HepG2 (cell line): ENCODE measurements around the gene EPN3. TPM values are rescaled to one million over a fixed set of nuclear protein-coding genes. Genes with fewer than 3 reads are reported as not detected.

ENCODE experiments used
- CBFB ChIP-seq: sonication (generic); formaldehyde crosslinking; IDR thresholded peaks from 2 replicates; pipeline ENCODE4 v1.4.0; 2020; ENCODE audit warnings: missing genetic modification reagents
- CHCHD3 ChIP-seq: sonication (generic); formaldehyde crosslinking; IDR thresholded peaks from 2 replicates; pipeline ENCODE4 v1.8.0; 2022; ENCODE audit warnings: mild to moderate bottlenecking, missing genetic modification reagents, moderate library complexity
- CREM ChIP-seq, 2 experiments: sonication (generic) in 1 of 2; formaldehyde crosslinking in 1 of 2; IDR thresholded peaks; 2 replicates each; pipeline versions ENCODE4 v1.4.0 to v1.6.1; 2016 to 2020; ENCODE audit warnings: antibody characterized with exemption in 1 of 2, mild to moderate bottlenecking in 1 of 2, missing genetic modification reagents in 1 of 2
- DNMT3B ChIP-seq: conservative IDR thresholded peaks from 2 replicates; pipeline ENCODE4 v1.6.1; 2016; ENCODE audit warnings: missing biosample characterization, control low read depth
- EEA1 ChIP-seq: sonication (generic); formaldehyde crosslinking; IDR thresholded peaks from 2 replicates; pipeline ENCODE4 v1.5.1; 2020; ENCODE audit warnings: mild to moderate bottlenecking, missing genetic modification reagents, borderline replicate concordance
- GATA4 ChIP-seq: sonication (generic); IDR thresholded peaks from 2 replicates; pipeline ENCODE4 v1.6.1; 2016; ENCODE audit warnings: antibody characterized with exemption, low read depth, borderline replicate concordance
- HIVEP1 ChIP-seq: sonication (generic); formaldehyde crosslinking; IDR thresholded peaks from 2 replicates; pipeline ENCODE4 v1.4.0; 2020; ENCODE audit warnings: mild to moderate bottlenecking, missing genetic modification reagents
- JDP2 ChIP-seq: sonication (generic); formaldehyde crosslinking; IDR thresholded peaks from 2 replicates; pipeline ENCODE4 v1.8.1; 2022; ENCODE audit warnings: missing genetic modification reagents, borderline replicate concordance
- JUNB ChIP-seq: sonication (generic); formaldehyde crosslinking; IDR thresholded peaks from 2 replicates; pipeline ENCODE4 v1.8.0; 2022; ENCODE audit warnings: missing genetic modification reagents, mild to moderate bottlenecking, borderline replicate concordance
- JUND ChIP-seq: sonication (generic); formaldehyde crosslinking; IDR thresholded peaks from 2 replicates; pipeline ENCODE4 v1.8.0; 2022; ENCODE audit warnings: mild to moderate bottlenecking, missing genetic modification reagents
- KMT2A ChIP-seq: sonication (generic); formaldehyde crosslinking; IDR thresholded peaks from 2 replicates; pipeline ENCODE4 v1.4.0; 2020; ENCODE audit warnings: missing genetic modification reagents
- NR3C1 ChIP-seq: sonication (generic); formaldehyde crosslinking; IDR thresholded peaks from 2 replicates; pipeline ENCODE4 v1.4.0; 2020; ENCODE audit warnings: missing genetic modification reagents
- PITX1 ChIP-seq: sonication (generic); formaldehyde crosslinking; IDR thresholded peaks from 2 replicates; pipeline ENCODE4 v1.5.1; 2020; ENCODE audit warnings: mild to moderate bottlenecking, missing genetic modification reagents
- TGIF2 ChIP-seq: IDR thresholded peaks from 2 replicates; pipeline ENCODE4 v1.6.1; 2016; ENCODE audit warnings: control low read depth, missing compliant biosample characterization
- ZC3H13 ChIP-seq: sonication (generic); formaldehyde crosslinking; IDR thresholded peaks from 2 replicates; pipeline ENCODE4 v1.8.1; 2023; ENCODE audit warnings: mild to moderate bottlenecking, missing genetic modification reagents, moderate library complexity
- ZNF34 ChIP-seq: sonication (generic); formaldehyde crosslinking; IDR thresholded peaks from 2 replicates; pipeline ENCODE4 v1.4.0; 2020; ENCODE audit warnings: mild to moderate bottlenecking, missing genetic modification reagents, borderline replicate concordance
- ZNF432 ChIP-seq: sonication (generic); formaldehyde crosslinking; IDR thresholded peaks from 2 replicates; pipeline ENCODE4 v1.5.0; 2020; ENCODE audit warnings: missing genetic modification reagents, mild to moderate bottlenecking, borderline replicate concordance
- ZNF570 ChIP-seq: sonication (generic); formaldehyde crosslinking; IDR thresholded peaks from 2 replicates; pipeline ENCODE4 v1.4.0; 2020; ENCODE audit warnings: mild to moderate bottlenecking, missing genetic modification reagents, borderline replicate concordance
- ZNF678 ChIP-seq: sonication (generic); formaldehyde crosslinking; IDR thresholded peaks from 2 replicates; pipeline ENCODE4 v1.4.0; 2020; ENCODE audit warnings: mild to moderate bottlenecking, missing genetic modification reagents
- polyA plus RNA-seq, 8 experiments: library from polyadenylated mRNA; depleted of rRNA in 3 of 8; stranded (reverse) in 7 of 8; unstranded in 1 of 8; fragments of >200 nt; fragmentation: Illumina TruSeq in 4 of 8; extraction: Trizol in 4 of 8; gene quantifications; 2 replicates each; pipeline versions ENCODE4 v1.2.1 to v1.2.3, GENCODE V29; 2011 to 2016; ENCODE audit warnings: low read depth in 4 of 8, missing spikeins in 1 of 8, mixed read lengths in 1 of 8; ENCODE audit not compliant: insufficient read depth in 1 of 8
- total RNA-seq, 5 experiments: library from RNA; depleted of rRNA; stranded (reverse); fragments of >200 nt; fragmentation: Illumina TruSeq; extraction: Trizol; gene quantifications; 2 replicates each; pipeline ENCODE4 v1.2.3, GENCODE V29; 2016; ENCODE audit warnings: low read depth in 1 of 5
- TF ChIP-seq, protein P1 (sequence below): sonication (generic); formaldehyde crosslinking; IDR thresholded peaks from 2 replicates; pipeline ENCODE4 v1.5.1; 2020; ENCODE audit warnings: missing genetic modification reagents, mild to moderate bottlenecking, borderline replicate concordance
- TF ChIP-seq, protein P2 (sequence below): sonication (generic); formaldehyde crosslinking; IDR thresholded peaks from 2 replicates; pipeline ENCODE4 v1.5.0; 2020; ENCODE audit warnings: mild to moderate bottlenecking, missing genetic modification reagents
- TF ChIP-seq, protein P3 (sequence below): sonication (generic); formaldehyde crosslinking; IDR thresholded peaks from 2 replicates; pipeline ENCODE4 v1.4.0; 2020; ENCODE audit warnings: mild to moderate bottlenecking, low read depth, missing genetic modification reagents
- TF ChIP-seq, protein P4 (sequence below): sonication (generic); formaldehyde crosslinking; IDR thresholded peaks from 2 replicates; pipeline ENCODE4 v1.8.0; 2022; ENCODE audit warnings: mild to moderate bottlenecking, missing genetic modification reagents, moderate library complexity

EPN3 gene
- total and polyA plus RNA-seq, 2 of the 13 experiments (the other 11 are each of a cell fraction or from before 2014, with no cell fraction given): 0.11 to 0.95 TPM

DNA sequence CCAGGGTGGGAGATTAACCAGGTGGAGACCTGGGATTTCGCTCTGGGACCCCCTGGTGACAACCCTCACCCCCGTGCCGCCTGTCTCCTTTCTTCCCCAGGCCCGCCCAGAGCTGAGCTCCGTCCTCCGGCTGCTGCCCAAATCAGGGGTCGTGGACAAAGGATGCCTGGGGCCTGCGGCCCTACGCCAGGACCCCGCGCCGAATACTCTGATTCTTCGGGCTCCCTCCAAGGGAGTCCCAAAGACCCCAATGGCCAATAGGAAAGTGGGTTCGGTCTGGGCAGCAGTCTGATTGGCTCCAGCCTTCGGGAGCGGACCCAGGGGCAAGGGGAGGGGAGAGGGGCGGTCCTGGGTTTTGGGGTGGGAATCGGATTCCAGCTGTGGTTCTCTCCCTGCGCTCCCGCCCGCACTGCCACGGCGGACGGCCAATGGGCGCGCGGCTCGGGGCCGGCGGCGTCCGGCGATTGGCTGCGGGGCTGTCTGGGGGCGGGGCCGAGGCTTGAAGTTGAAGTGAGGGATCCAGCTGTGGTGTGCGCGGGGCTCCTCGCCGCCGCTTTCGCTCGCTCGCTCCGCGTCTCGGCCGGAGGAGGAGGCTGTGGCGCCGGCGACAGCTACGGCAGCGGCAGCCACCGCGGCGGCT is 27.8 kb downstream of the EPN3 start, which contains the start of gene CACNA1G (continued):
- TF ChIP-seq, protein P1, sequence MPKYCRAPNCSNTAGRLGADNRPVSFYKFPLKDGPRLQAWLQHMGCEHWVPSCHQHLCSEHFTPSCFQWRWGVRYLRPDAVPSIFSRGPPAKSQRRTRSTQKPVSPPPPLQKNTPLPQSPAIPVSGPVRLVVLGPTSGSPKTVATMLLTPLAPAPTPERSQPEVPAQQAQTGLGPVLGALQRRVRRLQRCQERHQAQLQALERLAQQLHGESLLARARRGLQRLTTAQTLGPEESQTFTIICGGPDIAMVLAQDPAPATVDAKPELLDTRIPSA (CRISPR knock-in tag): no peak
- TF ChIP-seq, protein P2, sequence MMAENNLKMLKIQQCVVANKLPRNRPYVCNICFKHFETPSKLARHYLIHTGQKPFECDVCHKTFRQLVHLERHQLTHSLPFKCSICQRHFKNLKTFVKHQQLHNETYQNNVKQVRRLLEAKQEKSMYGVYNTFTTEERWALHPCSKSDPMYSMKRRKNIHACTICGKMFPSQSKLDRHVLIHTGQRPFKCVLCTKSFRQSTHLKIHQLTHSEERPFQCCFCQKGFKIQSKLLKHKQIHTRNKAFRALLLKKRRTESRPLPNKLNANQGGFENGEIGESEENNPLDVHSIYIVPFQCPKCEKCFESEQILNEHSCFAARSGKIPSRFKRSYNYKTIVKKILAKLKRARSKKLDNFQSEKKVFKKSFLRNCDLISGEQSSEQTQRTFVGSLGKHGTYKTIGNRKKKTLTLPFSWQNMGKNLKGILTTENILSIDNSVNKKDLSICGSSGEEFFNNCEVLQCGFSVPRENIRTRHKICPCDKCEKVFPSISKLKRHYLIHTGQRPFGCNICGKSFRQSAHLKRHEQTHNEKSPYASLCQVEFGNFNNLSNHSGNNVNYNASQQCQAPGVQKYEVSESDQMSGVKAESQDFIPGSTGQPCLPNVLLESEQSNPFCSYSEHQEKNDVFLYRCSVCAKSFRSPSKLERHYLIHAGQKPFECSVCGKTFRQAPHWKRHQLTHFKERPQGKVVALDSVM (CRISPR knock-in tag): no peak
- TF ChIP-seq HIVEP1: no peak
- TF ChIP-seq TGIF2: no peak
- TF ChIP-seq ZNF678 (CRISPR knock-in tag): no peak
- TF ChIP-seq CBFB (CRISPR knock-in tag): no peak
- no peak for TF ChIP-seq JDP2 (CRISPR knock-in tag)
- TF ChIP-seq CREM (IDR thresholded peaks at IDR 0.05): no peak
- TF ChIP-seq CREM (CRISPR knock-in tag; IDR thresholded peaks at IDR 0.05): no peak
- TF ChIP-seq, protein P3, sequence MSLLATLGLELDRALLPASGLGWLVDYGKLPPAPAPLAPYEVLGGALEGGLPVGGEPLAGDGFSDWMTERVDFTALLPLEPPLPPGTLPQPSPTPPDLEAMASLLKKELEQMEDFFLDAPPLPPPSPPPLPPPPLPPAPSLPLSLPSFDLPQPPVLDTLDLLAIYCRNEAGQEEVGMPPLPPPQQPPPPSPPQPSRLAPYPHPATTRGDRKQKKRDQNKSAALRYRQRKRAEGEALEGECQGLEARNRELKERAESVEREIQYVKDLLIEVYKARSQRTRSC (CRISPR knock-in tag): no peak
- TF ChIP-seq DNMT3B (CRISPR knock-in tag): no peak
- no peak for TF ChIP-seq JUNB (CRISPR knock-in tag)
- TF ChIP-seq PITX1: no peak
- no peak for TF ChIP-seq GATA4
- TF ChIP-seq ZC3H13 (CRISPR knock-in tag): no peak
- TF ChIP-seq JUND (CRISPR knock-in tag): no peak
- TF ChIP-seq, protein P4, sequence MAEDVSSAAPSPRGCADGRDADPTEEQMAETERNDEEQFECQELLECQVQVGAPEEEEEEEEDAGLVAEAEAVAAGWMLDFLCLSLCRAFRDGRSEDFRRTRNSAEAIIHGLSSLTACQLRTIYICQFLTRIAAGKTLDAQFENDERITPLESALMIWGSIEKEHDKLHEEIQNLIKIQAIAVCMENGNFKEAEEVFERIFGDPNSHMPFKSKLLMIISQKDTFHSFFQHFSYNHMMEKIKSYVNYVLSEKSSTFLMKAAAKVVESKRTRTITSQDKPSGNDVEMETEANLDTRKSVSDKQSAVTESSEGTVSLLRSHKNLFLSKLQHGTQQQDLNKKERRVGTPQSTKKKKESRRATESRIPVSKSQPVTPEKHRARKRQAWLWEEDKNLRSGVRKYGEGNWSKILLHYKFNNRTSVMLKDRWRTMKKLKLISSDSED: no peak
- no peak for TF ChIP-seq ZNF432 (CRISPR knock-in tag)
- no peak for TF ChIP-seq ZNF34 (CRISPR knock-in tag)
- TF ChIP-seq ZNF570 (CRISPR knock-in tag): no peak
- TF ChIP-seq CHCHD3 (CRISPR knock-in tag): no peak
- TF ChIP-seq EEA1 (CRISPR knock-in tag): no peak
- no peak for TF ChIP-seq NR3C1
- TF ChIP-seq KMT2A: no peak
